Cortex of kidney (tissue), 1 donor: ENCODE results near the gene DNPEP.
A peak's percentile ranks its signal among the peaks of the same experiment; 100 is the strongest.
"Not testable (repeated sequence)": the region's sequence is repeated elsewhere in the genome, so short reads cannot be mapped to it uniquely, and the experiment has no call there.

Source experiments
- DNase-seq: peaks from one replicate; lab custom pipeline; 2025; lab: John Stamatoyannopoulos, UW

The DNPEP gene

DNA sequence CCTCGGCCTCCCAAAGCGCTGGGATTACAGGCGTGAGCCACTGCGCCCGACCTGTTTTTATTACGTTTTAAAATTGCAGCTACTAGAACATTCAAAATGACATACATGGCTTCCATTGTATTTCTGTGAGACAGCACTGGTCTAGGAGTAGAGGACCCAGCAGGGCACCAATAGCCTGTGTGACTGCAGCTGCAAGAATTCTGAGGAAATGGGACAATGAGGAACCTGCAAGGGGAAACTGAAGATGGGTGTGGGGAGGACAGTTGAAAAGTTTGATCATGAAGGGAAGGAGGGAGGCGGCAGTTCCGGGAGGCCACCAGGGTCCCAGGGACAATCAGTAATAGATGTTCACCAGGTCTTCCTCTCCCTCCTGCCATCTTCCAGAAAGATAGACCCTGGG is 13.9 kb upstream of the DNPEP start:
- no peak for DNase-seq

DNA sequence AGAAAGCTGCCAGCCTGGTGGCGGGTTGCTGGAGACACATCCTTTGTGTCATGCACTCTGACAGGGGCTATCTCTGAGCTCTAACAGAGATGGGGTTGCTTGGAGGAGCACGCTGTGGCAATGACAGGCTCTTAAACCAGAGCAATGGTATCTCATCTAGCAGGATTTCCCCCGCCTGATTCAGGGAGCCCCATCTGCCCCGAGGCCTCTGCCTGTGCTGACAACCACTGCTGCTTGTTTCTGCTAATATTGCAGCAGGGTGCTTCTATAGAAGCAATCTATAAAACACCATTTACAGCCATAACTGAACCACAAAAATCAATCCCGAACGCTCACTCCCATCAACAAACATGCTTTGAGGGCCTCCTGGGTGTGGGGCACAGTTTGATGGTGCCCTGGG is 12.8 kb upstream of the DNPEP start:
- DNase-seq = no peak

DNA sequence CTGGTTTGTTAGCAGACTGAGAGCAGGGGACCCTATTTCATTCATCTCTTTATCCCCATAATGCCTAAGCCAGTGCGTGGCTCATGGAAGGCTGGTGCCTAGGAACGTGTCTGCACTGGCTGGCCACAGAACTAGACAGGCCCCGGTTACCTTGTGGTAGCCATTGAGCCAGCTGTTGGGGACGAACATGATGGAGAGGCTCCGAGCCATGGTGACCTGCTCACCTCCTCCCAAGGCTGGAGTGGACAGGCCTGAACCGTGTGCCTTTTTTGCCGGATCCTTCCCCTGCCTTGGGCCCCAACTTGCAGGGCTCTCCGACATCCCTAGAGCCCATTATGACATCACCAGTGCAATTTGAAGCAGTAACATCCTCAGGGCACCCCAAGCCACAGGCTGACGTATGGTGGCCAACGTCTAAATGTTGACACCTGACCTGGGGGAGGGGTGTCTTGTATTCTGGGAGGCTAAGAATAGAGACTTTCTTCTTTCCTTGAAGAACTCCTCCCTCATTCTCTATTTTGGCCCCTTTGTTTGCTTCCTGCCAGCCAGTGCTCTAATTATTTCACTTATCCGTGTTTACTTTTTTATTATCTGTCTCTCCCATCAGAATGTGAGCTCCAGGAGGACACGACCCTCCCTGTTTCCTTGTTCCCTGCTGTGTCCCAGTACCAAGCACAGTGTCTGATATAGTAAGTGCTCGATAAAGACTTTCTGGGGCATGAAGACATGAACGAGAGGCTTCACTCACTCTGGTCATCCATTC is 12.2 kb upstream of the DNPEP start:
- DNase-seq = no peak

DNA sequence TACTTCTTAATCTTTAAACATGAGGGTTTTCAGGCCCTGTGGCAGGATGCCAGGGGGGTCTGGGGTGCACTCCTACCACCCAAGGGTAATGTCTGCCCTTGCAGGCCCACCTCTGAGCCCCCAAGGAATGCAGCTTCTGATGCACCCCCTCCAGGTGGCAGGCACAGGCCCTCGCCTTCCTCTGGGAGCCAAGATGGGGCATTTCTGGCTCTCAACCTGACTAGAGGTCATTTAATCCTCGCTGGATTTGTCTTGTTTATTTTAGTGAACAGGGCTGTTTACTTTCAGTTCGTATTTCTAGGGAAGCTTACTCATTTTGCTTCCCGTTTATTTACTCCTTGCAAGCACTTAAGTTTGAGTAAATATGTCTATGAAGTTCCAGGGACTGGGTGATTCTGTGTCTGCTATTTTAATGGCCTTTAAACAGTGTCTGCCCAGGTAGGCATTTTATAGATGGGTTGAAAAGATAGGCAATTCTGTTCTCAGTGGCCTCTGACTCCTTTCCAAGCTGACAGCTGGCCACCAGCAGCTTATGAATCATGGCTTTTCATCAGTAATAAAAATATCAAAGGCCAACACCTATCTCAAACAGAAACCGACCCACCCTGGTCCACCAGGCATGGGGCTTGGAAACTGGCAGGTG is 11.1 kb upstream of the DNPEP start:
- no peak for DNase-seq

DNA sequence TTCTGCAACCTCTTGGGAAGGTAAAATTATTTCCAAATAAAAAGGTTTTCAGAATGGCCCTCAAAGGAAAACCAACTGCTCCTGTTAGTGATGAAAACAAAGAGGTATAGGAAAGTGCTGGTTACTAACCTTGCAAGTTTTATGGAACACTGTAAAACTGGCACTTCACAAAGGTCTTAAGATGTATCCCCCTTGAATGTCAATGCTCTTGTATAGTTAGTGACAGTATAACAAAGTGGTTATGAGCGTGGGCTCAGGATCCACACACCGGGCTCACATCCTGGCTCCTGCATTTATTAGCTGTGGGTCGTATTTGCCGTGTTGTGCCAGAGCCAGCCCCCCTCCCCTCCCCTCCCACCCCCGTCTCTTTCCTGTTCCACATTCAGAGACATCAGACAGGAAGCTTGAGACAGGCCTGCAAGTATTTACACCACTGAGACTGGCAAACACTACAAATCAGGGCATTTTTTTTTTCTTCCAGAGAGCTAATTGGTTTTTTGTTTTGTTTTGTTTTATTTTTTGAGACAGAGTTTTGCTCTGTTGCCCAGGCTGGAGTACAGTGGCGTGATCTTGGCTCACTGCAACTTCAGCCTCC is 9.2 kb upstream of the DNPEP start:
- no peak for DNase-seq

DNA sequence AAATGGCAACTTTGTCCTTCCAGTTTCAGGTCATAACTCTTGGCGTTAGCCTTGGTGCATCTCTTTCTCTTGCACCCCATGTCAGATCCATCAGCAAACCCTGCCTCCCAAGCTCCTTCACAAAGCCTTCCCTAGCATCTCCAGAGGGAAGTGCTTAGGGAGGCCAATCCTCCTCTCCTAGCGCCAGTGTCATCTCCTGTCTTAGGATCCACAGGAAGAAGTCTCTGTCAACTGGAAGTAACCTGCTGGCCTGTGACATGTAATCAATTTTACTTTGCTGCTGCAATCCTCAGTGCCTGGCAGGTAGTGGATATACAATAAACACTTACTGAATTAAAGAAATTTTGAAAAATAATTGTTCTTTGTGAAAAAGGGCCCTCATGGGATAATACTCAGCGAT is 7.9 kb upstream of the DNPEP start:
- DNase-seq = no peak

DNA sequence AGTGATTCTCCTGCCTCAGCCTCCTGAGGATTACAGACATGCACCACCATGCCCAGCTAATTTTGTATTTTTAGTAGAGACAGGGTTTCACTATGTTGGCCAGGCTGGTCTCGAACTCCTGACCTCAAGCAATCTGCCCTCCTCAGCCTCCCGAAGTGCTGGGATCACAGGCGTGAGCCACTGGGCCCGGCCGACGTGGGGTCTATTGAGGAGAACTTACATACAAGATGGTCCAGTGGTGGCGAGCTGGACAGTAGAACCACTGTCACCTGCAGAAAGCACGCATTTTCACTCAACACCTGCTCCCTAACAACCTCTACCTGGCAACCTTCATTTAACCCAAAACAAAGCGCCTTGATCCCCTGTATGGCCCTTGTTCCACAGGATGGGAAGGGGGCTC is 7.3 kb upstream of the DNPEP start:
- DNase-seq = not testable (repeated sequence)

DNA sequence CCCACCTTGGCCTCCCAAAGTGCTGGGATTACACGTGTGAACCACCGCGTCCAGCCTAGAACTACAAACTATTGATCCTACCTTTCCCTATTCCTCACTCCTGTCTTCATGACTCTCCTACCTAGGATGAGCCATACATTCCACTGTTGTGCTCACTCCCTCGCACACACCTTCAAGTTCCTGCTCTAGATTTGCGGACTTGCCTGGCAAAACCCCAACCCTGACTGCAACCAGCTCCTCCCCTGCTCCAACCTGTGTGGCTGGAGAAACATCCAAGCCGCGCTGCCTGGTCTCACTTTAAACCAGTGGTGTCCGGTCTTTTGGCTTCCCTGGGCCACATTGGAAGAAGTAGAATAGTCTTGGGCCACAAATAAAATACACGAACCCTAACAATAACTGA is 5.0 kb upstream of the DNPEP start:
- DNase-seq = no peak

DNA sequence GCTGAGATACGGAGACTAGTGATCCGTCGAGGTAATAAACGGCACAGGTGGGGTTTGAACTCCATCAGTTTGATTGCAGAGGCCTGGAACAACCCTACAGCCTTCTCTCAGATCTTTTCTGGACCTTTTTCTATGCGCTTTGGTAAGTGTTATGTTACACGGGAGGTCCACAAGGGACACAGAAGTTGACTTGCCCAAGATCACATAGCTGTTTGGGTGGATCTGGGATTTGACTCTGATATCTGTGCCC is 1.1 kb upstream of the DNPEP start:
- DNase-seq = no peak

DNA sequence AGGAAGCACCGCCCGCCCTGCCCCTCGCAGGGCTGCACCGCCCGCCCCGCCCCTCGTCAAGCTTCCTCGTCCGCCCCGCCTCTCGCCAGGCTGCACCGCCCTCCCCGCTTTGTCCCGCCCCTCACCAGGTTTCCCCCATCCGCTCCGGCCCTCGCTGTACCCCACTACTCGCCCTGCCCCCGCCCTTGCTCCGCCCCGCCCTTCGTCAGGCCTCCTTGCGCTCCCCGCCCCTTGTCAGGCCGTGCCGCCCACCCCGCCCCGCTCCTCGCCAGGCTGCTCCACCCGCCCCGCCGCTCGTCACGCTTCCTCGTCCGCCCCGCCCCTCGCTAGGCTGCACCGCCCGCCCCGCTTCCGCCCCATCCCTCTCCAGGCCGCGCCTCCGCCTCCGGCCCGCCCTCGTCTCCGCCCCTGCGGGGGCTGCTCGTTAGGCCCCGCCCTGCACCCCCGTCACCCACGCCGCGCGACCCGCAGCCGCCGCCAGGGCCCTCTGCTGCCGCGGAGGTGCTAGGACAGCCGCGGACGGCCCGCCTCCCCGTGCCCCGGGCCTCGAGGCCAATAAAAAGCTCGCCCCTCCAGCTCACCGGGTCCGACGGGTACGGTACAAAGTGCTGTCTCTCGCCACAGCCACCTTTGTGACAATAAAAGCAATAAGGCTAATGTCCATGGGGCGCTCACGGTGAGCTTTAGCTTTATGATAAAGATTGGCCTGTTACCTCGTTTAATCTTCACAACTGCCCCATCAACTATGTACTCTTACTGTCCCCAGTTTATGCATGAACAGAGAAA is 602 bp upstream of the DNPEP start:
- peak; percentile 87 for DNase-seq

DNA sequence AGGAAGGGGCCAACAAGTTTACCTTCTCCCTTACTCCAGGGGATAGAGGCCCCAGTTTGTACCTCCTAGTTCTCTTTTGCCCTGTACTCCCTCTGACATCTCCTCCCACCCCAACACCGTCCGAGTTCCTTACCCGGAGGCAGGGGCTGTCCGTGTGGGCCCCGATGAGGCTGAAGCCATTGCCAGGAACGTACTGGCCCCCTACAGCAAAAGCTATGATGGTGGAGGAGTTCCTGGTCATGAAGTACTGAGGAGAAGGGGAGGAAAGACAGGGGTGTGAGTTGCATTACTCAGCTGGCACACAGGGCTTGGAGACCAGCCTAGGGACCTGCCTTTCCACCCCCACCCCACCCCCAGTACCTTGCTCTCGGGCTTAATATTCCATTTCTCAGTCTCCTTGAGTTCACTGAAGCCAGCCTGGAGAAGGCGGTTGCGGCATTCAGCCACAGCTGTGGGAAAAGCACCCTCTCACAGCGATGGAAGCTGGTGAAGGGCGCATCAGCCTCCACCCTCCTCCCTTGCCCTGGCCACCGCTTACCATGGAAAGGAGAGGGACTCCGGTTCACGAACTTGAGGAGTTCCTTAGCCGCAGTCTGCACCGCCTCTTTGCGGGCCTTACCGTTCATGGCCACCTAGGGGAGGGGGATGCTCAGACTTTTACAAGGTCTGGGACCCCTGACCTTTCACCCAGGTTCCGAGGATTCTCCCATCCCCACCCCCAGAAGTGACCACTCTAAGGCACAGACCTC is 1.0 kb downstream of the DNPEP start:
- no peak for DNase-seq

DNA sequence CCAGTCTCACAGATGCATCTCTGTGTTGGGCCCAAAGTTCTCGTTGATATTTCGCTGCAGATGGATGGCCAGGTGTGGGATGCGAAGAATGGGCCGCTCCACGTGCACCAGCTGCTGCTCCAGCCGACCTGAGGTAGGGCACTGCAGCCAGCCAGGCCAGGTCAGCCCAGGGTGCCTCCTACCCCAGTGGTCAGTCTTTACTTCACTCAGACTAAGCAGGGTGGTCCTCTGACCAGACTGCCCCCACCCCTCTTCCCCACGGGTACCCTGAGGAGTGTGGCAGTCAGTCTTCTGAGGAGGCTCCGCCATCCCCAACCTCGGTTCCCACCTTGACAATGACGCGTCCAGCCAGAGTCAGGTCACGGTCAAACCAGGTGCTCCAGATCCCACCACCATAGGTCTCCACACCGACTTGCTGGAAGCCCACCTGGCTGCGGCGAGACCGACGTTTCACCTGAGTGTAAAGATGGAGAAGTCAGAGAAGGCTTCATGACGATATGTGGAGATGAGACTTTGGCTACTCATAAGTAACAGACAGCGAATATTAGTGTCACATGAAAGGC is 1.7 kb downstream of the DNPEP start:
- no peak for DNase-seq

DNA sequence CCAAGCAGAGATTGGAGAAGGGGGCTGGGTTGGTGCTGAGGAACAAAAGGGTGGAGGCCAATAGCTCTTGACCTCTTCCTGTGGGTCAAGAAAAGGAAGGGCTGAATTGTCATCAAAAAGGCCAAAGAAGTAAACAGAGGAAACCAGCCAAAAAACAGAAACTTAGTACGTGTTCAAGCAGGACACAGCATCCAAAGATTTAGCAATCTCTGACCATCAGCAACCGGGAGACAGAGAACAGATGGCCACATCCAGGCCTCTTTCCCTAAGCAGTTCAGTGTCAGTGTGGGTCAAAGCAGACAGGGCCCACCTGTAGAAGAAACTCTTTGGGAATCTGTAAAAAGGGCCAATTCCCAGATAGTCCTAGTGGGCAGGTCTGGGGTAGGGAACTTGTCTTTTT is 2.9 kb downstream of the DNPEP start:
- no peak for DNase-seq

DNA sequence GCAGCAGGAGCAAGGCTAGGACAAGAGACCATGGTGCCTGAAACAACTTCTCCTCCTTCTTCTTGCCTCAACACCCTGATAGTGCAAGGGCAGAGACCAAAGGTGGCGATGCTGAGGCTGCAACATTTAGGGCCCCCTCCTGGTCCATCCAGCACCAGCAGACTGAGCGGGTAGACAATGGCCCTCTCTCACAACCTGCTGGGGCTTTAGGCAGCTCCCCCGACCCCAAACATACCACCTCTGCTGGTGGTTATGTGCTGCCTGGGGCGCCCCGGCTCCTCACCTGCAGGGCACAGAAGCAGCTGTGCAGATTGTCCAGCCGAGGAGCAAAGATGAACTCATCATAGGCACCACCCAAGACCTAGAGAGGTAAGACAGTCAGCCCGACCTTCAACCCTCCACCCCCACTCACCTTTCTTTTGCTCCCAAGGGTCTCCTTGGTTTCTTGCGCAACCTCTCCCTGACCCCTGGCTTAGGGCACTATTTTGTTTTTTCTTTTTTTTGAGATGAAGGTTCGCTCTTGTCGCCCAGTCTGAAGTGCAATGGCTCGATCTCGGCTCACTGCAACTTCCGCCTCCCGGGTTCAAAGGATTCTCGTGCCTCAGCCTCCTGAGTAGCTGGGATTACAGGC is 3.5 kb downstream of the DNPEP start:
- DNase-seq = no peak

DNA sequence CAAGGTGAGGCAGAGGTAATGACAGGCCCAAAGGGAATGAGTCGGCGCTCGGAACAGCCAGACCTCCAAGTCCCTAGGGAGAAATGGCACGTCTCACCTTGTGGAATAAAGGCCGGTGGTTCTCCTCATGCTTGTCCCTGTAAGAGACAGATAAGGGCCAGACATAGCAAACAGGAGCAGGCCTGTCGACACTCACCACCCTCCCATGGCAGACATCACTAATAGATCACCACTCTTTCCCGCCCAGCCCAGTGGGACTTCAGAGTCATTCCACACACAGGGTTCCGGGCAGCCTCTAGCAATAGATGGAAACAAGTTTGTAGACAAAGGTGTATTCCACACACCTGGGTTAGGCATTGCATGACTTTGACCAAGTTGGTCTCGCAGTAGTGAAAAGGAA is 6.3 kb downstream of the DNPEP start:
- DNase-seq = no peak

DNA sequence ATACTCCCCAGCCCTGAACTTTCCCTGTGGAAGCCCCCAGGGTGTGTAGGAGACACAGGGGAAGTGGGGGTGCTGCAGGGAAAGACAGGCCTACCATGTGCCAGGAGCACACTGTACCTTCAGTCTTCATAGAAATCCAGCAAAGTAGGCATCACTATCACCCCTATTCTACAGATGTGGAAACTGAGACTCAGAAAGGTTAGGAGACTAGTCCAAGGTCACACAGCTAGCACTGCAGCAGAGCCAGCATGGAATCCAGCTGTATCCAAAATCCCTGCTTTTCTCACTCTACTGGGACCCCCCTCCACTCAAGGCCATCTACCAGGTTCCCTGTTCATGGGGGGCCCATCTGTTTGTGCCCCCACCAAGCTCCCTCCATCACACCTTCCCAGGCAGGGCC is 6.8 kb downstream of the DNPEP start:
- no peak for DNase-seq

DNA sequence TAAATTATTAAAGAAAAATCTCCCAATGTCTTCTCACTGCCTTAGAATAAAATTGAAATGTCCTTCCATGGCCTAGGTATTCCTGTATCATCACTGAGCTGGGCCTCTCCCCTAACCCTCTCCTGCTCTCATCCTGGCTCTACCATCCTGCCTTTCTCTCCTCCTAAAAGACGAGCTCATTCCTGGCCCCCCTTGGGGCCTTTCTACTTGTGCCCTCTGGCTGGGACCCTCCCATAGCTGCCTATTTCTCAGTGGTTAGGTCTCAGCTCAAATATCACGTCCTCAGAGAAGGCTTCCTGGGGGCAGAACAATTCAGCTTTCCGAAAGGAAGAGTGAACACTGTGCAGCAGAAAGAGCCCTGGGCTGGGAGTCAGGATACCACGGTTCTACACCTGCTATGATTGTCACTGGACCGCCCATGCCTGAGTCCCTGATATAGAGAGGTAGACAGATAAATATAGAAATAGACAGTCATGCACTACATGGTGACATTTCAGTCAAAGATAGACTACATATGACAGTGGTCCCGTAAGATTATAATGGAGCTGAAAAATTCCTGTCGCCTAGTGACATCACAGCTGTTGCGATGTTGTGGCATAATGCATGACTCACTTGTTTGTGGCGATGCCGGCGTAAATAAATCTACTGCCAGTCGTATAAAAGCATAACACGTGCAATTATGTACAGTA is 9.4 kb downstream of the DNPEP start:
- no peak for DNase-seq

DNA sequence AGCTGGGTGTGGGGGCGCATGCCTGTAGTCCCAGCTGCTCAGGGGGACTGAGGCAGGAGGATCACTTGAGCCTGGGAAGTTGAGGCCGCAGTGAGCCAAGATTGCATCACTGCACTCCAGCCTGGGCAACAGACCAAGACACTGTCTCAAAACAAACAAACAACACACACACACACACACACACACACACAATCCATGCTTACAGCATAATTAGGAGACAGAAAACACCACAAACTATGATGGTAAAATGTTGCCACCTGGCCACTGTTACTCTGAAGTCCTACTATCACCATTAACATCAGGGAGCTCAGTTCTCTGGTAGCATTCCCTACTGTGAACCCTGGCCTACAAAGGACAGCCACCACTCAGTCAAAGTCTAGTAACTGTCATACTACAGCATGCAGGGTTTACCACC is 18.3 kb downstream of the DNPEP start:
- no peak for DNase-seq

DNA sequence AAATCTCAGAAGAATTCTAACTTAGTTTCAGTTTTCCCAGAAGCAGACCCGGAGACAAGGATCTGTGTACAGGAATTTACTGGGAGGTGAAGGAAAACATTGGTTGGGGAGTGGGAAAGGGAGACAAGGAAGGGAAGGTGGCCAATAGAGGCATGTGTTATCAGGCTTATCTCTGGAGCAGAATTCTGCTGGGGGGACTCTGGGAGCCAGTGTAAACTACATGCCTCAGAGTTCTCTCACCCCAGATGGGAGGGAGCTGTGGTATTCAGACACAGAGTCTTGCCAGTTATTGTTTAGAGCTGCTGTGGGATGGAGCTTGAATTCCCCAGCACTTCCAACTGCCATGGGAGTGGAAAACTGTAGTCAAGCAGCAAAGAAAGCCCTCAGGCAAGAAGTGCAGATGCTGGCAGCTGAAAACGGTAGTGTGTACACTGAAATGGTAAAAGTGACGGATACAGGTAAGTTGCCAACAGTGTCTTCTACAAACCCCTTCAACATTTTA is 19.0 kb downstream of the DNPEP start:
- no peak for DNase-seq

DNA sequence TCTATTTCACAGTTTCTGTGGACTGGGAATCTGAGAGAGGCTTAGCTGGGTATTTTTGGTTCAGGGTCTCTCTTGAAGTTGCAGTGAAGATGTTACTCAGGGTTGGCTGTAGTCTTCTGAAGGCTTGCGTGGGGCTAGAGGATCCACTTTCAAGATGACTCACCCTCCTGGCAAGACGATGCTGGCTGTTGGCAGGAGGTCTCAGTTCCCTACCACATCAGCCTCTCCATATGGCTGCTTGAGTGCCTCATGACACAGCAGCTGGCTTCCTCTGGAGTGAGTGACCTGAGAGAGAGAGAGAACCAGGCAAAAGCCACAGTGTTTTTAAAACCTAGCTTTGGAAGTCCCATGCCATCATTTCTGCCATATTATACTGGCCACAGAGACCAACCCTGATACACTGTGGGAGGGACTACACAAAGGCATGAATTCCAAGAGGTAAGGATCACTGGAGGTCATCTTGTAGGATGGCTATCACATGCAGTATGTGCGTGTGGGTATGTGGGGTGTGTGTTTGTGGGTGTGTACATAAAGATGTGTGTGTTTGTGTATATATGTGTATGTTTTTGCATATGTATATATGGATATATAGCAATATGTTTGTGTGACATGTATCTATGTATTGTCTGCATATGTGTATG is 25.1 kb downstream of the DNPEP start:
- no peak for DNase-seq
